ENCODE results near the gene PIN4. TPM values are rescaled to one million over a fixed set of nuclear protein-coding genes. Genes with fewer than 3 reads are reported as not detected.

PIN4 gene
- total and polyA plus RNA-seq, 10 of the 15 experiments (the other 5 are each of a cell fraction or from before 2014, with no cell fraction given): 8.2 to 53.6 (median 33.9) TPM

- TF ChIP-seq PAX5 (IDR thresholded peaks at IDR 0.05; ENCODE audit: borderline replicate concordance, low read depth, low read length): no peak
- no peak for TF ChIP-seq CUX1 (IDR thresholded peaks at IDR 0.05; ENCODE audit: insufficient replicate concordance, low read depth, low read length)
- TF ChIP-seq MTA3 (IDR thresholded peaks at IDR 0.05; ENCODE audit: borderline replicate concordance, low read length): no peak
- TF ChIP-seq SMC3 (IDR thresholded peaks at IDR 0.05; ENCODE audit: borderline replicate concordance, low read length): no peak
- TF ChIP-seq CBFB (IDR thresholded peaks at IDR 0.05; ENCODE audit: low read depth): no peak
- TF ChIP-seq, protein P1, sequence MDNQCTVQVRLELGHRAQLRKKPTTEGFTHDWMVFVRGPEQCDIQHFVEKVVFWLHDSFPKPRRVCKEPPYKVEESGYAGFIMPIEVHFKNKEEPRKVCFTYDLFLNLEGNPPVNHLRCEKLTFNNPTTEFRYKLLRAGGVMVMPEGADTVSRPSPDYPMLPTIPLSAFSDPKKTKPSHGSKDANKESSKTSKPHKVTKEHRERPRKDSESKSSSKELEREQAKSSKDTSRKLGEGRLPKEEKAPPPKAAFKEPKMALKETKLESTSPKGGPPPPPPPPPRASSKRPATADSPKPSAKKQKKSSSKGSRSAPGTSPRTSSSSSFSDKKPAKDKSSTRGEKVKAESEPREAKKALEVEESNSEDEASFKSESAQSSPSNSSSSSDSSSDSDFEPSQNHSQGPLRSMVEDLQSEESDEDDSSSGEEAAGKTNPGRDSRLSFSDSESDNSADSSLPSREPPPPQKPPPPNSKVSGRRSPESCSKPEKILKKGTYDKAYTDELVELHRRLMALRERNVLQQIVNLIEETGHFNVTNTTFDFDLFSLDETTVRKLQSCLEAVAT (IDR thresholded peaks at IDR 0.05): no peak
- no peak for TF ChIP-seq BACH1 (IDR thresholded peaks at IDR 0.05; ENCODE audit: borderline replicate concordance)
- no peak for TF ChIP-seq CBX5 (IDR thresholded peaks at IDR 0.05; ENCODE audit: low read depth)
- no peak for TF ChIP-seq NR2F1 (conservative IDR thresholded peaks at IDR 0.05)
- Histone ChIP-seq H3K4me3 (no peak overlapping the region), H3K9me3 (replicated peaks; ENCODE audit: control insufficient read depth, insufficient read depth, low read length) (no peaks in the 10 kb centered on the region; the same call in 2 of the 3 replicates), H3K4me1 (ENCODE audit: control insufficient read depth, insufficient read depth, low read length) (no peaks in the 10 kb centered on the region), H2AFZ (ENCODE audit: control insufficient read depth, low read depth, low read length) (no peak overlapping the region), H4K20me1 (ENCODE audit: control insufficient read depth, insufficient read depth) (no peaks in the 10 kb centered on the region), H3K27me3 (replicated peaks in 1 of 2; ENCODE audit: control insufficient read depth in 2 of 2, insufficient read depth in 2 of 2, low read length in 1 of 2) (no peaks in the 10 kb centered on the region), H3K36me3 (ENCODE audit: control insufficient read depth in 2 of 2, insufficient read depth in 2 of 2, low read length in 1 of 2) (no peaks in the 10 kb centered on the region), H3K27ac (ENCODE audit: control insufficient read depth, insufficient read depth) (no peak overlapping the region), H3K79me2 (ENCODE audit: control insufficient read depth, insufficient read depth, low read length) (no peaks in the 10 kb centered on the region), H3K4me2 (ENCODE audit: control insufficient read depth, insufficient read depth) (no peak overlapping the region), H3K9ac (ENCODE audit: control insufficient read depth, insufficient read depth, low read length) (no peak overlapping the region)
- ChIA-PET POLR2A (no interaction called here), RAD21 (ENCODE audit: unreplicated experiment) (no interaction called here), CTCF (no interaction called here), SMC1A (ENCODE audit: uncharacterized antibody, unreplicated experiment) (no interaction called here)
- FAIRE-seq (no peak), DNase-seq (ENCODE audit: low read depth, low spot score) (no peak), ATAC-seq (no peak)
- WGBS (ENCODE audit: insufficient coverage, insufficient replicate concordance, low lambda C conversion rate, missing lambda C conversion rate): 28% methylated on average over 3 of the region's 3 CpGs
- BruUV-seq (replicated peaks): no TSS peak
- intact Hi-C loops (cut with micrococcal nuclease; ENCODE audit: unreplicated experiment) (no loop called here), in situ Hi-C loops (cut with MboI) (no loop called here)
Measured at GRCh38 chrX:72158773-72159172, 22.8 kb upstream of the PIN4 start.

Measured in GM12878 (cell line).